ENCODE measurements around the gene LBHD1. TPM values are rescaled to one million over a fixed set of nuclear protein-coding genes. Genes with fewer than 3 reads are reported as not detected.

LBHD1 gene
- total and polyA plus RNA-seq, 2 of the 4 experiments (the other 2 are of a cell fraction) = 1.6 to 4.0 TPM

DNA sequence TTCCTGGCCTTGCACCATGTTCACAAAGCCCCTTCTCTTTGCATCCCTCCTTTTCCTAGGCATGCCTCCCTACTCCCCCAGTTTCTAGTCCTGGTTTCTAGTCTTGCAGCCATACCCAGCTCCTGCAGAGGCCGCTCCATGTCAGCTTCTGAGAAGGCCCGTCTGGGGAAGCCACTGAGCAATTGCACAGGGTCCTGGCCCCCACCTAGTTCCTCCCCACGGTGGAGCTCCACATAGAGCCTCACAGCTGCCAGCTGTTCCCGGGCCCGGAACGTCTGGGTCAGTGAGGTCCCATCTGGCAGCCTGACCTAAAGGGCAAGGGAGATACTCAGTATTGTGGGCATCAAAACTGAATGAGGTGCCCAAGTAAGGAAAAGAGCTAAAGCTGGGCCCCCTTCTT, 4.6 kb upstream of the LBHD1 start:
- Histone ChIP-seq H3K4me2 (ENCODE audit: low read depth, low read length) (no peak overlapping the region), H3K79me1 (ENCODE audit: low read depth in 1 of 2, low read length in 2 of 2) (peaks cover 14 to 42% of the 10 kb centered on the region in 2 experiments; a peak in 3 of 4 replicates), H3K18ac (ENCODE audit: low read depth, low read length) (no peak overlapping the region), H3K23ac (ENCODE audit: low read depth, low read length) (no peak overlapping the region), H2AK9ac (replicated peaks; ENCODE audit: low read depth, low read length, poor library complexity) (no peak overlapping the region), H3K4me1 (ENCODE audit: control insufficient read depth, insufficient read depth, low read length) (peaks cover 10% of the 10 kb centered on the region), H2AFZ (replicated peaks; ENCODE audit: low read length, poor library complexity) (no peak overlapping the region), H3K9me3 (ENCODE audit: control insufficient read depth, insufficient read depth, low read length) (no peaks in the 10 kb centered on the region), H2BK15ac (ENCODE audit: low read depth, low read length) (no peak overlapping the region), H3K14ac (replicated peaks; ENCODE audit: low read depth, low read length) (no peak overlapping the region), H2AK5ac (ENCODE audit: low read depth, low read length) (no peak overlapping the region), H3K4me3 (ENCODE audit: insufficient read depth, low read depth, low read length) (no peak overlapping the region), H3K56ac (ENCODE audit: extremely low read depth, insufficient read depth, low read length) (no peak overlapping the region), H4K8ac (ENCODE audit: low read depth in 2 of 2, low read length in 2 of 2) (no peak overlapping the region), H2BK120ac (ENCODE audit: low read depth, low read length) (no peak overlapping the region), H3K4ac (ENCODE audit: low read depth, low read length) (no peak overlapping the region), H3K36me3 (ENCODE audit: control insufficient read depth, insufficient read depth, low read length) (peaks cover 19% of the 10 kb centered on the region), H2BK20ac (ENCODE audit: low read depth, low read length) (no peak overlapping the region), H3K27me3 (ENCODE audit: control insufficient read depth, insufficient read depth, low read length) (no peaks in the 10 kb centered on the region), H4K5ac (ENCODE audit: low read depth, low read length) (no peak overlapping the region), H3K9ac (ENCODE audit: low read depth, low read length) (no peak overlapping the region), H2BK5ac (ENCODE audit: low read depth, low read length, poor library complexity, severe bottlenecking) (no peak overlapping the region), H4K20me1 (ENCODE audit: insufficient read depth, low read length) (no peaks in the 10 kb centered on the region), H3K27ac (ENCODE audit: insufficient read depth, low read length) (no peak overlapping the region), H4K91ac (ENCODE audit: insufficient read depth, low read depth, low read length) (no peak overlapping the region), H3K9me1 (ENCODE audit: insufficient read depth, low read length) (peaks cover 4% of the 10 kb centered on the region; the same call in 1 of the 2 replicates)
- CTCF ChIA-PET = no interaction called here
- ATAC-seq (ENCODE audit: low read depth) (no peak), DNase-seq (no peak)
- no TSS peak for BruUV-seq (replicated peaks)
- dilution Hi-C loops (cut with HindIII; ENCODE audit: low sequenced_read_pairs, unreplicated experiment) = no loop called here
- in situ Hi-C loops (cut with MboI; ENCODE audit: low sequenced_read_pairs) = no loop called here
- intact Hi-C loops (cut with micrococcal nuclease) = no loop called here
- POLR2A ChIA-PET (ENCODE audit: unreplicated experiment) = no interaction called here
- TF ChIP-seq MAFK (IDR thresholded peaks at IDR 0.05; ENCODE audit: low read depth, low read length) (no peak), FOS (IDR thresholded peaks at IDR 0.05; ENCODE audit: low read depth, low read length) (no peak), MXI1 (IDR thresholded peaks at IDR 0.05; ENCODE audit: borderline replicate concordance, low read depth, low read length) (no peak), POLR2A (IDR thresholded peaks at IDR 0.05; ENCODE audit: low read depth, low read length) (no peak), RCOR1 (IDR thresholded peaks at IDR 0.05; ENCODE audit: insufficient replicate concordance, low read length) (no peak), BHLHE40 (IDR thresholded peaks at IDR 0.05; ENCODE audit: low read depth, low read length) (no peak), CHD1 (IDR thresholded peaks at IDR 0.05; ENCODE audit: low read depth, low read length) (no peak), NFE2L2 (IDR thresholded peaks at IDR 0.05; ENCODE audit: low read depth, low read length) (no peak), RAD21 (IDR thresholded peaks at IDR 0.05; ENCODE audit: low read length) (no peak), CEBPB (IDR thresholded peaks at IDR 0.05; ENCODE audit: low read depth, low read length) (no peak), SMC3 (IDR thresholded peaks at IDR 0.05; ENCODE audit: low read depth, low read length) (no peak), RFX5 (IDR thresholded peaks at IDR 0.05; ENCODE audit: low read depth, low read length) (no peak), MAZ (IDR thresholded peaks at IDR 0.05; ENCODE audit: borderline replicate concordance, low read depth, low read length) (no peak)
- TF ChIP-seq, protein P1, sequence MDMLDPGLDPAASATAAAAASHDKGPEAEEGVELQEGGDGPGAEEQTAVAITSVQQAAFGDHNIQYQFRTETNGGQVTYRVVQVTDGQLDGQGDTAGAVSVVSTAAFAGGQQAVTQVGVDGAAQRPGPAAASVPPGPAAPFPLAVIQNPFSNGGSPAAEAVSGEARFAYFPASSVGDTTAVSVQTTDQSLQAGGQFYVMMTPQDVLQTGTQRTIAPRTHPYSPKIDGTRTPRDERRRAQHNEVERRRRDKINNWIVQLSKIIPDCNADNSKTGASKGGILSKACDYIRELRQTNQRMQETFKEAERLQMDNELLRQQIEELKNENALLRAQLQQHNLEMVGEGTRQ (IDR thresholded peaks at IDR 0.05; ENCODE audit: low read depth, low read length) = no peak
- TF ChIP-seq, protein P2, sequence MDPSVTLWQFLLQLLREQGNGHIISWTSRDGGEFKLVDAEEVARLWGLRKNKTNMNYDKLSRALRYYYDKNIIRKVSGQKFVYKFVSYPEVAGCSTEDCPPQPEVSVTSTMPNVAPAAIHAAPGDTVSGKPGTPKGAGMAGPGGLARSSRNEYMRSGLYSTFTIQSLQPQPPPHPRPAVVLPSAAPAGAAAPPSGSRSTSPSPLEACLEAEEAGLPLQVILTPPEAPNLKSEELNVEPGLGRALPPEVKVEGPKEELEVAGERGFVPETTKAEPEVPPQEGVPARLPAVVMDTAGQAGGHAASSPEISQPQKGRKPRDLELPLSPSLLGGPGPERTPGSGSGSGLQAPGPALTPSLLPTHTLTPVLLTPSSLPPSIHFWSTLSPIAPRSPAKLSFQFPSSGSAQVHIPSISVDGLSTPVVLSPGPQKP (IDR thresholded peaks at IDR 0.05; ENCODE audit: borderline replicate concordance, low read depth, low read length) = no peak
- TF ChIP-seq, protein P3, sequence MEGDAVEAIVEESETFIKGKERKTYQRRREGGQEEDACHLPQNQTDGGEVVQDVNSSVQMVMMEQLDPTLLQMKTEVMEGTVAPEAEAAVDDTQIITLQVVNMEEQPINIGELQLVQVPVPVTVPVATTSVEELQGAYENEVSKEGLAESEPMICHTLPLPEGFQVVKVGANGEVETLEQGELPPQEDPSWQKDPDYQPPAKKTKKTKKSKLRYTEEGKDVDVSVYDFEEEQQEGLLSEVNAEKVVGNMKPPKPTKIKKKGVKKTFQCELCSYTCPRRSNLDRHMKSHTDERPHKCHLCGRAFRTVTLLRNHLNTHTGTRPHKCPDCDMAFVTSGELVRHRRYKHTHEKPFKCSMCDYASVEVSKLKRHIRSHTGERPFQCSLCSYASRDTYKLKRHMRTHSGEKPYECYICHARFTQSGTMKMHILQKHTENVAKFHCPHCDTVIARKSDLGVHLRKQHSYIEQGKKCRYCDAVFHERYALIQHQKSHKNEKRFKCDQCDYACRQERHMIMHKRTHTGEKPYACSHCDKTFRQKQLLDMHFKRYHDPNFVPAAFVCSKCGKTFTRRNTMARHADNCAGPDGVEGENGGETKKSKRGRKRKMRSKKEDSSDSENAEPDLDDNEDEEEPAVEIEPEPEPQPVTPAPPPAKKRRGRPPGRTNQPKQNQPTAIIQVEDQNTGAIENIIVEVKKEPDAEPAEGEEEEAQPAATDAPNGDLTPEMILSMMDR (conservative IDR thresholded peaks at IDR 0.05; ENCODE audit: low read depth, low read length) = no peak
- WGBS, 2 experiments (ENCODE audit: extremely low coverage in 2 of 2, insufficient read length in 1 of 2) = no CpG with 5 or more reads among the region's 6 CpGs
